BE2C (cell line): ENCODE measurements around the gene NR0B2. TPM values are rescaled to one million over a fixed set of nuclear protein-coding genes. Genes with fewer than 3 reads are reported as not detected.

ENCODE experiments used
- DNase-seq: peaks from one replicate; pipeline ENCODE4 v3.0.0-alpha.2; 2020
- H3K27me3 ChIP-seq: fragments of 250-450 bp; sonication (Bioruptor Pico); 2 replicates; pipeline ENCODE4 v1.5.1; 2020; ENCODE audit warnings: mild to moderate bottlenecking
- H3K36me3 ChIP-seq: fragments of 250-450 bp; sonication (Bioruptor Pico); 2 replicates; pipeline ENCODE4 v1.5.1; 2020; ENCODE audit warnings: mild to moderate bottlenecking
- H3K4me1 ChIP-seq: fragments of 250-450 bp; sonication (Bioruptor Pico); 2 replicates; pipeline ENCODE4 v1.5.1; 2020
- H3K4me3 ChIP-seq: 2 replicates; pipeline ENCODE4 v1.5.1; 2011; ENCODE audit warnings: low read depth, low read length
- H3K9me3 ChIP-seq: fragments of 250-450 bp; sonication (Bioruptor Pico); 2 replicates; pipeline ENCODE4 v1.5.1; 2020
- CTCF ChIP-seq: IDR thresholded peaks from 2 replicates; pipeline ENCODE4 v1.5.1; 2012; ENCODE audit warnings: mild to moderate bottlenecking, low read depth, low read length
- polyA plus RNA-seq: library from polyadenylated mRNA; unstranded; fragments of >200 nt; gene quantifications from one replicate; pipeline ENCODE4 v1.2.1, GENCODE V29; 2012; ENCODE audit warnings: low read depth, missing spikeins; ENCODE audit not compliant: insufficient read length, insufficient read depth

The NR0B2 gene
- 1.0 TPM for polyA plus RNA-seq

GRCh38 chr1:26913754-26914619 is at the start of gene NR0B2:
TSS of gene NR0B2 (minus strand) at chr1:26913975. CDS start at chr1:26913940, 35 bp downstream.
- H3K27me3 ChIP-seq, result no peaks in the 10 kb centered on the region
- no peak for TF ChIP-seq CTCF
- H3K4me3 ChIP-seq, result no peak within 1 kb of the TSS

GRCh38 chr1:26961826-26962225 is 48.1 kb upstream of the NR0B2 start:
- no peaks in the 10 kb centered on the region for H3K4me1 ChIP-seq
- no peak overlapping the region for H3K4me3 ChIP-seq
- no peaks in the 10 kb centered on the region for H3K9me3 ChIP-seq
- H3K36me3 ChIP-seq, result no peaks in the 10 kb centered on the region
- peaks cover 33% of the 10 kb centered on the region for H3K27me3 ChIP-seq
- no peak for DNase-seq
- no peak for TF ChIP-seq CTCF

More at GRCh38 chr1:26913754-26914619, at the start of gene NR0B2:
- peak; percentile 57 for DNase-seq
- H3K36me3 ChIP-seq, result no peaks in the 10 kb centered on the region
- H3K9me3 ChIP-seq, result no peaks in the 10 kb centered on the region
- peaks cover 8% of the 10 kb centered on the region for H3K4me1 ChIP-seq

GRCh38 chr1:26960625-26960966 is 46.8 kb upstream of the NR0B2 start:
- H3K27me3 ChIP-seq, result peaks cover 33% of the 10 kb centered on the region
- H3K9me3 ChIP-seq, result no peaks in the 10 kb centered on the region
- no peak for DNase-seq
- H3K36me3 ChIP-seq, result no peaks in the 10 kb centered on the region
- H3K4me3 ChIP-seq, result no peak overlapping the region
- H3K4me1 ChIP-seq, result no peaks in the 10 kb centered on the region
- no peak for TF ChIP-seq CTCF

GRCh38 chr1:26959722-26960624 is 46.2 kb upstream of the NR0B2 start, which contains the start of gene KDF1:
TSS of gene KDF1 (minus strand) at chr1:26960468. CDS start at chr1:26952380, 8,088 bp downstream.
- DNase-seq, result no peak
- no peak within 1 kb of the TSS for H3K4me3 ChIP-seq
- no peaks in the 10 kb centered on the region for H3K9me3 ChIP-seq
- no peaks in the 10 kb centered on the region for H3K36me3 ChIP-seq
- peaks cover 33% of the 10 kb centered on the region for H3K27me3 ChIP-seq
- TF ChIP-seq CTCF, result no peak
- no peaks in the 10 kb centered on the region for H3K4me1 ChIP-seq

GRCh38 chr1:26959270-26959669 is 45.5 kb upstream of the NR0B2 start:
- Histone ChIP-seq H3K36me3 (no peaks in the 10 kb centered on the region), H3K9me3 (no peaks in the 10 kb centered on the region), H3K4me3 (no peak overlapping the region), H3K4me1 (no peaks in the 10 kb centered on the region), H3K27me3 (peaks cover 33% of the 10 kb centered on the region)
- no peak for TF ChIP-seq CTCF
- DNase-seq, result no peak
